SW480 (cell line): ENCODE measurements around the gene TAF6L.
A peak's percentile ranks its signal among the peaks of the same experiment; 100 is the strongest.
"Not testable (repeated sequence)": the region's sequence is repeated elsewhere in the genome, so short reads cannot be mapped to it uniquely, and the experiment has no call there.

Source experiments
- DNase-seq: peaks from one replicate; pipeline ENCODE4 v3.0.0-alpha.2; 2016; ENCODE audit warnings: low spot score

TAF6L gene

DNA sequence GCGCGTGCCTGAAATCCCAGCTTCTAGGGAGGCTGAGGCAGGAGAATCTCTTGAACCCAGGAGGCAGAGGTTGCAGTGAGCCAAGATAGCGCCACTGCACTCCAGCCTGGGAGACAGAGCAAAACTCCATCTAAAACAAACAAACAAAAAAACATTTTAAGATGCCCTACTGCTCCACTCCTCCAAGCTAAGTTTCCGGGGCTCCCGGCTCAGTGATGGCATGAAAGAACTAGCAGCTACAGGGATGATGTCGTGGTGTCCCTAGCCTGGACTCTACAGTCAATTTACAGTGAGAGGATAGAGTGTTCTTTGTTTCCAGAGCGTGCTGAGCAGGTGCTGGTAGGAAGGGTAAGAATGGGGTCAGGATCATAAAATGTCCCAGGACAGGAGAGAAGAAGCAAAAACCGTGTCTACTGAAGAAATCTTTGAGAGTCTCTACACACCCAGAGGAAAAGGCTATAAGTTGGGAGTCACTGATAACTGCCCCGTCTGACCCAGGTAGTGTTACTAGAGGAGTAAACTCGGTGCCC lies 16.0 kb upstream of the TAF6L start:
- no peak for DNase-seq

GRCh38 chr11:62757846-62758788 lies 13.1 kb upstream of the TAF6L start:
- DNase-seq = no peak

DNA sequence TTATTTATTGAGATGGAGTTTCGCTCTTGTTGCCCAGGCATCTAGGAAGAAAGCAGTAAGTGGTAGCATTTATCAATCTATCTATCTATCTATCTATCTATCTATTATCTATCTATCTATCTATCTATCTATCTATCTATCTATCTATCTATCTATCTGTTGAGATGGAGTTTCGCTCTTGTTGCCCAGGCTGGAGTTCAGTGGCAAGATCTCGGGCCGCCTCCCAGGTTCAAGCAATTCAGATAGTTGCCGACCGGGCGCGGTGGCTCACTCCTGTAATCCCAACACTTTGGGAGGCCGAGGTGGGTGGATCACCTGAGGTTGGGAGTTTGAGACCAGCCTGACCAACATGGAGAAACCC lies 10.3 kb upstream of the TAF6L start:
- not testable (repeated sequence) for DNase-seq

GRCh38 chr11:62770778-62771143 lies 435 bp upstream of the TAF6L start:
- DNase-seq = no peak

DNA sequence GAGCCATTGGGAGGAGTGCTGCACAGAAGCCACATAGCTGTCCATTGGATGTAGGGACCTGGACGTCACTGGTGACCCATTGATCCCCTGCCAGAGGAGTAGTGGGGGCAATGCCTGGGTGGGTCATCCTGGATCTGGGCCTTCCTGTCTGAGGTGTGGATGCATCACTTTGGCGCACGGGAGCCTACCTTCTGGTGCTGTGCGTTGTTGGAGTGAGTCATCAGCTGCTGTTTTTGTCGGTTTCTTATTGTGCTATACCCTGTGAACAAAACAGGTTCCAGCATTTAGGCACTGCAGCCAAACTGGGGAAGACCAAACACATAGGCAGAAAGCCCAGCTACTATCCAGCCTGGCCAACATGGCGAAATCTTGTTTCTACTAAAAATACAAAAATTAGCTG lies 3.2 kb downstream of the TAF6L start:
- no peak for DNase-seq

GRCh38 chr11:62775646-62776045 lies 4.5 kb downstream of the TAF6L start:
- DNase-seq = no peak

DNA sequence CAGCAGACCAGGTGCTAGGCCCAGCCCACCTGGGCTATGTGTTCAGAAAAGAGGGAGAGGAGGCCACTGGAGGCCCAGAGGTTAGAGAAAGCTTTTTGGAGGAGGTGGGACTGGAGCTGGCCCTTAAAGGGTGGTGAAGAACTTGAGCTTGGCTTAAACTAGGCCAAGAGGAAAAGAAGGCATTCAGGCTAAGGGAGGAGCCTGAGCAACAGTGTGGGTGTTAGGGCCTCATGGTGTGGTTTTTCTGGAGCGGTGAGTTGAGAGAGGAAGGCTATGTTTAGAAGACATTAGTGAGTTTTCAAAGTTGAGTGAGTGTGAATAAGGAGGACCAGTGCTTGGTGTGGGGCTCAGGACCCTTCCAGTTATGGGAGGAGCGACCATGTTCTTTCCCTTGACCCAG lies 6.2 kb downstream of the TAF6L start:
- DNase-seq = no peak

DNA sequence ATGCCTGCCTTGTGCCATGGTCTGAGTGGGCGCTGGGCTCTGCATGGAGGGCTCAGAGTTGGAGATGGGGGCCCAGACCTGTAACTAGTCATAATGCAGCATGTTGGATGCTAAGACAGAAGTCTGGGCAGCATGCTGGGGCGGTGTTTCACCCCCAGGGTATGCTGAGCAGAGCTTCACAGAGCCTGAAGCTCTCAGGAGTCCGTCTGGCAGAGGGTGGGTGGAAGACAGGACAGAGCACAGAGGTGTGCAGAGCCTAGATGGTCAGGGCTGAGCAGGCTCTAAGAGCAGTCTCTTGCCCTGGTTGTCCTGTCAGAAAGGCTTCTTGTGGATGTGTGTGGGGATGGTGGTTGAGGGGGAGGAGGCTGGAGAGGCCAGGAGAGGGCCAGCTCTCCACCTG lies 7.2 kb downstream of the TAF6L start:
- no peak for DNase-seq

DNA sequence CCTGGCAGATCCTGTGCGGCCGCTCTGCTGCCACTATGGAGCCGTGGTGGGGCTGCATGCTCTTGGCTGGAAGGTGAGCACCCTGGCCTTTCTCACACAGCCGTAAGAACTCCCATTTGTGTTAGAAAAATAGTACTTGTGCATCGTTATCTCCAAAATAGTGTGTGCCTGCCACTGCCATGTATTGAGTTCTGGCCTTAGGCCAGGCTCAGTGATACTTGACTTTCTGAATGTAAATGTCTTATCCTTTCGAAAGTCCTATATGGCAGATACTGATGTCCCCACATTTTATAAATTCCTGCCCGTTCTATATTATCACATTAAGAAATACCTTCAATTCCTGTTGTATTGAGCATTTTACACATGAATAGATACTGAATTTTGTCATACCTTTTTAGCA lies 11.6 kb downstream of the TAF6L start:
- DNase-seq = no peak

- DNase-seq = peak; percentile 90
Observed at GRCh38 chr11:62786318-62787004, 15.3 kb downstream of the TAF6L start.

GRCh38 chr11:62787005-62787759 lies 16.0 kb downstream of the TAF6L start, which contains the start of gene TMEM179B:
Gene TMEM179B (plus strand): TSS chr11:62787402. CDS start chr11:62787432, 30 bp downstream.
- DNase-seq = peak; percentile 99

DNA sequence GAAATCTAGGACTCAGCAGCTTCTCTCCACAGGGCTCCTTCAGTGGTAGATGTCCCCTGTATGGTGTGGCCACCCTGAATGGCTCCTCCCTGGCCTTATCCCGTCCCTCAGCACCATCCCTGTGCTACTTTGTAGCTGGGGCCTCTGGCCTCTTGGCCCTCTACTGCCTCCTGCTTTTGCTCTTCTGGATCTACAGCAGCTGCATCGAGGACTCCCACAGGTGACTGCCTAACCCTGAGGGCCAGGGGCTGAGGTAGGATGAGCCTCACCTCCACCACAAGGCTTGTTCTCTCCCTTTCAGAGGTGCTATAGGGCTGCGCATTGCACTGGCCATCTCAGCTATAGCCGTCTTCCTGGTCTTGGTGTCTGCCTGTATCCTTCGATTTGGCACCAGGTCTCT lies 17.8 kb downstream of the TAF6L start:
- DNase-seq = no peak

- DNase-seq = no peak
Observed at GRCh38 chr11:62789576-62789975, 18.4 kb downstream of the TAF6L start.

- DNase-seq = peak; percentile 80
Observed at GRCh38 chr11:62791501-62792201, 20.5 kb downstream of the TAF6L start, which contains the start of gene TMEM223. Gene TMEM223 (minus strand): TSS chr11:62792006. CDS start chr11:62791994, 12 bp downstream.

DNA sequence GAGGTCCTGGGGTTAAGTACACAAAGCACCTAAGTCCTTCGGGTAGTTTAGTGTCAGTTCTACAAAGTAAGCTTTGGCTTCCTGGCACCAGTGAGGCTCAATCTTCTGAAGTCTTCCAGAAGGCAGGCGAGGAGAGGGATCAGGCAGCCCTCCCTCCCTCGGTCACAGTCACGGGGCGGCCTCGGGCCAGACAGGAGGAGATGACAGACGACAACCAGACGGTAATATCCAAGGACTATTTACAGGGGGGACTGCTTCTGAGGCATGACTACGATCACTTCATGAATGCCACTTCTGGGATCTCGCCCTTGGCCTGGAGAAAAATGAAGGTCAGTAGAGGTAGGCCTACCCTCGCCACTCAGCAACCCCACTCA lies 21.0 kb downstream of the TAF6L start:
- DNase-seq = no peak

DNA sequence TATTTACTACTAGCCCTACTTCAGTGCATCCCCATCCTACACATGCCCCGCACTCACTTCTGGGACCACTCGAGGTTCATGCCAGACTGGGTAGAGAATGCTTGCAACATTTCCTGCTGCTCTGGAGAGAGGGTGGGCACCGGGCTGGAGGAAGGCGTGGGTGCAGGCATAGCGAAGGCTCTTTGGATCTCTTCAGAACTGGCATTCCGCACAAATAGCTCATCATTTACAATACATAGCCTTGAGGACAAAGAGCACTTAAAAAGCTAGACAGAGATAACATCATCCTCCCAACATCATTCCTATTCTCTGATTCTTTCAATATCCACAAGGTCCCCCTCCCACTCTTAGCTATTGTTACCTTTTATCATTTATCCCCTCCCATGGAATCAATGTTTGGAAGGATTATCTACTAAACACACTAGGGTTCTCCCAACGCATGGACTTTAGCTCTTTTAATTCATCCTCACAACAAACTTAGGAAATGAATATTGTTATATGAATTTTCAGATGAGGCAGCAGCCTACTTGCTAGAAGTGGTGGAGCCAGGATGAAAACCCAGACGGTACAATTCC lies 23.1 kb downstream of the TAF6L start:
- DNase-seq = no peak

GRCh38 chr11:62796281-62796680 lies 25.1 kb downstream of the TAF6L start:
- no peak for DNase-seq

DNA sequence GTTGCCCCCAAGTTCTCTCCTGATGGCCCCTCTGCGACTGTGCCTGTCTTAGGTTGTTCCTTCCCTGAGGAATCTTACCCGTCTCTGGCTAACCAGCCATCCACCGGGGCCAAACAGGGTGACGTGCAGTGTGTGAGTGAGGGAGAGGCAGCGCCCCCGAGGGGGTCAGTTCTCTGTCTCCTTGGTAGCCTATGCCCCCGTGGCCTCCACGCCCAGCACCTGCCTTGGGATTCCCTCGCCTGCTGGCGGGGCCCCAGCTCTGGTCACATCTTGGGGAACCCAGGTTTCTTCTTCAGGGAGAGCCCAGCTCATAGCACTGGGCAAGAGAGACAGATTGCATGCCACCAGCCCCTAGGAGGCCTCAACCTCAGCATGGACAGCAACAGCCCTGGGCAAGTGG lies 28.3 kb downstream of the TAF6L start:
- DNase-seq = no peak

GRCh38 chr11:62801071-62801470 lies 29.9 kb downstream of the TAF6L start:
- DNase-seq = no peak

GRCh38 chr11:62804310-62805075 lies 33.3 kb downstream of the TAF6L start:
- no peak for DNase-seq
